Muscle layer of duodenum (tissue), 2 donors: ENCODE data around the gene SYNPO.

Source experiments
- H3K27ac ChIP-seq: one replicate; pipeline ENCODE4 v1.7.0; 2013; ENCODE audit warnings: mild to moderate bottlenecking, low read length
- H3K27me3 ChIP-seq: one replicate; pipeline ENCODE4 v1.7.0; 2013; ENCODE audit warnings: low read depth, mild to moderate bottlenecking, control low read depth, low read length
- H3K36me3 ChIP-seq, 2 donors: one replicate each; pipeline ENCODE4 v1.7.0; 2013; ENCODE audit warnings: low read length in 2 of 2, control low read depth in 1 of 2, mild to moderate bottlenecking in 1 of 2; ENCODE audit not compliant: insufficient read depth in 2 of 2, control insufficient read depth in 1 of 2
- H3K4me1 ChIP-seq, 2 donors: one replicate each; pipeline ENCODE4 v1.7.0; 2013; ENCODE audit warnings: low read length in 2 of 2, mild to moderate bottlenecking in 2 of 2, control low read depth in 1 of 2, moderate library complexity in 1 of 2; ENCODE audit not compliant: insufficient read depth in 2 of 2, control insufficient read depth in 1 of 2
- H3K4me3 ChIP-seq, 2 donors: one replicate each; pipeline ENCODE4 v1.7.0; 2013; ENCODE audit warnings: low read length in 2 of 2, low read depth in 1 of 2, mild to moderate bottlenecking in 1 of 2
- H3K9me3 ChIP-seq, 2 donors: one replicate each; pipeline ENCODE4 v1.7.0; 2013; ENCODE audit warnings: low read length in 2 of 2, control low read depth in 1 of 2, mild to moderate bottlenecking in 1 of 2; ENCODE audit not compliant: control insufficient read depth in 1 of 2
- donor health status: healthy.

The SYNPO gene

DNA sequence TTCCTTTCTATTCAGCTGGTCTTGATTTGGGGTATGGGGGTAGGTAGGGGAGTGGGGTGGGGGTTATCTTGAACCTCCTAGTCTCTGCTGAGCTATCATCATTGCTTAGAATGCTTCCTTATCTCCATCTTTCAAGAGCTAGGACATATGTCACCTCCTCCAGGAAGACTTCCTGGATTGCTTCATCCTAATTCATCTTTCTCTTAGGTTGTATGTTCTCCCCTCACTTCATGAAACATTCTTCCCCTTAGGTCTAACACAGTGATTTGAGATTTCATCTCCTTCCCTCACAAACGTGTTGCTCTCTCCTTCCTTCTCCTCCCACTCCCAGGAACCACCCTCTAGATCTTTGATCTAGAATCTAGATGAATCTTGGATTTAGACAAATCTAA is 2.4 kb upstream of the SYNPO start:
- Histone ChIP-seq H3K36me3 (no peaks in the 10 kb centered on the region), H3K27ac (peak overlapping the region; percentile 62), H3K4me3 (no peak overlapping the region), H3K27me3 (no peaks in the 10 kb centered on the region), H3K4me1 (peaks cover 38 to 64% of the 10 kb centered on the region in 2 donors), H3K9me3 (no peaks in the 10 kb centered on the region)

DNA sequence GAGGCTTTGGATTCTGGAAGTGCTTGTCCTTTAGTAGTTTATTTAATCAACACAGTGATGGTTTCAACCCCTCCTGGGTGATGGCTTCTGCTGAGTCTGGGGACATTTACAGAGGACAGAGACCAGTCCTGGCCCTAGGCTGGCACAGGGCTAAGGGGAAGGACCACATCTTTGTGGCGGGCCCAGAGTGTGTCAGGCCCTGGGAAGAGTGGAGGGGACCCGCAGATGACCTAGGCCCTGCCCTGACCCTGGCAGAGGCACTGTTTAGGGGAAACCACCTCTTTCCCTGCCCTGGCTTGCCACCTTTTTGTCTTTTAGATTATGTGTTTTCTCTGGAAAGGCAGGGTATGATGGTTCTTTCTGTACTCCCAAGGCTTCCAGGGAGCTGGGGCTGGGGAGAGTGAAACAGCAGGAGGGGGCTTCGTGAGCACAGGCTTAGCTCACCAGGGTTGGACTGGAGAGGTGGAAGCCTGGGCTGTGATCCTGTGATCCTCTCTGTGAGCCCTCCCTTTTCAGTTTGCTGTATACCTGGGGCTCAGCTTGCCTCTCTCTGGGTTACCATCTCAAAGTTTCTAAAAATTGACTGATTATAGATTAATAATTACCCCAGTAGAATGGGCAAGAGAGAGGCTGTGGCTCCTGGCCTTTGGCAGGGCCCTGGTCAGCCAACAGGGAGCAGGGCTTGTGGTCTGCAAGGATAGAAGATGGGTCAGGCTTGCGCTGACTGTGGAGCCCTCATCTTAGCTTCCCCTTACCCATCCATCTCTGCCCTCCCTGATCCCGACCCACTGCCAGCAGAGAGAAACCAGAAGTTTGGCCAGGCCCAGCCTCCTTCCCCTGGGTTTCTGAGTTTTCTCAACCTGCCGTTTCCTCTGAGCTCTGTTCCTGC is 1.7 kb upstream of the SYNPO start:
- no peaks in the 10 kb centered on the region for H3K9me3 ChIP-seq
- H3K4me1 ChIP-seq, result peaks cover 39 to 69% of the 10 kb centered on the region in 2 donors
- no peaks in the 10 kb centered on the region for H3K36me3 ChIP-seq
- no peaks in the 10 kb centered on the region for H3K27me3 ChIP-seq
- H3K4me3 ChIP-seq, result no peak overlapping the region
- H3K27ac ChIP-seq, result peak overlapping the region; percentile 62

DNA sequence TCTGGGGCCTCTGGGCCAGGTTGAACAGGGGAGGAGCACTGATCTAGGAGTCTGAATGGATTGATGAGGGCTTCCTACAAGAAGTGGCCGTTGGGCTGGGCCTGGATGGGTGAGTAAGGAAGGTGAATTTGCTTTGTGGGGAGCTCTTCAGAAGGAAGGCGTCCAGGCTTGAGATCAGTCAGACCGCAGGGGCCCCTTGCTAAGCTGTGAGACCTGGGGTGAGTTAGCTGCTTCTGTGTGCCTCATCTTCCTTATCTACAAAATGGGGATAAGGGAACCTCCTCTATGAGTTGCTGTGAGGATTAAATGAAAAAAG is 1.1 kb upstream of the SYNPO start:
- Histone ChIP-seq H3K36me3 (no peaks in the 10 kb centered on the region), H3K27me3 (no peaks in the 10 kb centered on the region), H3K9me3 (no peaks in the 10 kb centered on the region), H3K4me3 (no peak overlapping the region), H3K27ac (peak overlapping the region; percentile 62), H3K4me1 (peaks cover 40 to 74% of the 10 kb centered on the region in 2 donors)

DNA sequence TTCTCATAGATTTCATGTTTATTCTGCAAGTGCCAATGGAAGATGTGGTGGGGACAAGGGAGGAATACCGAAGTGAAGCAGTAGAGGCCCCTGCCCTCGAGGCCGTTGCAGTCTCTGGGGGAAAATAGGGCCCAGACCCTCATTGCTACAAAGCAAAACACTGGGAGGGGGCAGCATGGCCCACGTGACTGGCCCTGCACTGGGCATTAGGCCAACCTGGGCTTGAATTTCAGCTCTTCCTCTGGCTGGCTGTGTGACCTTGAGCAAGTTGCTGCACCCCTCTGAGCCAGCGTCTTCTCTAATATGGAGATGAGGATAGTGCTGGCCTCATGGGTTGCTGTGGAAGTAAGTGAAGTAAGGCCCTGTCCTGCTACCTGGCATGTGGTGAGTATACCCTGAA is 709 bp upstream of the SYNPO start:
- H3K9me3 ChIP-seq, result no peaks in the 10 kb centered on the region
- peaks cover 44 to 78% of the 10 kb centered on the region in 2 donors for H3K4me1 ChIP-seq
- peak overlapping the region; percentile 62 for H3K27ac ChIP-seq
- H3K4me3 ChIP-seq, result no peak overlapping the region
- H3K27me3 ChIP-seq, result no peaks in the 10 kb centered on the region
- H3K36me3 ChIP-seq, result no peaks in the 10 kb centered on the region

DNA sequence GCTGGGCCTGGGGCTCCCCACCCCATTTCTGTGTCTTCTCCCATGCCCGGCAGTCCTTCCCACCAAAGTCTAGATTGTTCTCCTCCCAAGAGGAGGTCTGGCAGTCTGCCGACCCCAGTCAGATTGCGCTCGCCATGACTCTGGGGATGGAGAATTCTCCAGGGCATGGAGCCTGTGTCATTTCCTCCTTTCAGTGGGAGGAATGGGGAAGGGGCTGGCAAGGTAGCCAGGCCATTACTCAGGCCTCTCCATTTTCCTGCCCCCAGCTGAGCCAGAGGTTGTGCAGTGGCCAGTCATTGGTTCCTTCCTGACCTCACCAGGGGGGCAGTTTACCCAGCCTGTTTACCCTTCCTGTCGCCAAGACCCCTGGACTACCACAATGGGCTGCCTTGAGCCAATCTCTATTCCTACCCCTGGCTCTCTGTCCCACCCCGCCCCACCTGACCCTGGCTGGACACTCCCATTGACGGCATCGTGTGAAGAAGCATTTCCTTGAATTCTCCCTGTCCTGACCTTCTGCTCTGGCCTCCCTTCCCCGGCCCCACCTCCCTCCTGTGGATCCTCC is 628 bp downstream of the SYNPO start:
- no peaks in the 10 kb centered on the region for H3K9me3 ChIP-seq
- no peaks in the 10 kb centered on the region for H3K27me3 ChIP-seq
- peaks cover 51 to 82% of the 10 kb centered on the region in 2 donors for H3K4me1 ChIP-seq
- peak overlapping the region; percentile 1 to 42 for H3K4me3 ChIP-seq
- H3K27ac ChIP-seq, result peak overlapping the region; percentile 62
- no peaks in the 10 kb centered on the region for H3K36me3 ChIP-seq

DNA sequence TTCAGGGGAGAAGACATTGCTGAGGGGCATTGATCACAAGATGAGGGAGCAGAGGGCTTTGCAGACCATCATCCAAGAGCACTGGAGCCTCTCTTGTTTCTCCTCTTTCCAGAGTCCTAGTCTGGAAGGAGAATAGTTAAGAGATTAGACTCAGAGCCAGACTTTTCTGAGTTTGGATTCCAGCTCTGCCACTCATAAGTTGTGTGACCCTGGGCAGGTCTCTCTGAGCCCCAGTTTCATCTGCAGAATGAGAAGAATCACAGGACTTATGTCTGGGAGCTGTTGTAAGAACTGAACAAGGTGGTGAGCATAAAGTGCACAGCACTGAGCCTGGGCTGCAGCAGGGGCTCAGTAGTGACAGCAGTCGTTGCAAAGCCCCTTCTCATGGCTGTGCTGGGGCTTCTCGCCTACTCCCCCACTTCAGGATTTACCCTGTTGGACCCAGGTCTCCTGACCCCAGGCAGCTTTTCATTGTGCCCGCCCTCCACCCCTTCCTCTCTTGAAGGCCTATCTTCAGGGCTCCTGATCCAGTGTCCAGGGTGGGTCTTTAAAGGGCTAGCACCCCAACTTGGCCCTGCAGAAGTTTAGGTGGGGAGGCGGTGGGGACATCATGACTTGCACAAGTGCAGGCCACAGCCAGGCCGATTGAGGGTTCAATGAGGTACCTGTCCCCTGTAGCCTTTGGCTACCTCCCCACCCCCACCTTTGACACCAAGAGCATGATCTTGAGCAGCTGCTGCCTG is 1.5 kb downstream of the SYNPO start:
- no peaks in the 10 kb centered on the region for H3K9me3 ChIP-seq
- H3K4me1 ChIP-seq, result peaks cover 44 to 75% of the 10 kb centered on the region in 2 donors
- H3K4me3 ChIP-seq, result peak overlapping the region; percentile 1 to 15
- no peaks in the 10 kb centered on the region for H3K36me3 ChIP-seq
- H3K27me3 ChIP-seq, result no peaks in the 10 kb centered on the region
- peak overlapping the region; percentile 62 for H3K27ac ChIP-seq

DNA sequence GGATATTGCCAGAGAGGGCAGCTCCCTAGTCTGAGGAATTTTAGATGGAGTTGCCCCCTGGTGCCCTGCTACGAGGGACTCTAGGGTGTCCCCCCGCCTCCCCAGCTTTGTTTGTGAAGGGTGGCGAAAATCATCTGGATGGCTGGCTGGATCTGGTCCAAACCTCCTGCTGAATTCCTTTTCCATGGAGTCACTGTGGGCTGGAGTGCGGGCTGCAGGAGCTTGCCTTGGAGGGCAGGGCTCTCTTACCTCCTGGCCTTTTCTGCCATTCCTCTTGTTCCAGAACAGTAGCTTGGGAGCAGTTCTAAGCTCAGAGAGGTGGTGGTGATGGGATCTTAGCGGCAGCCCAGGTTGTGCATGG is 2.1 kb downstream of the SYNPO start:
- H3K36me3 ChIP-seq, result no peaks in the 10 kb centered on the region
- peaks cover 46 to 70% of the 10 kb centered on the region in 2 donors for H3K4me1 ChIP-seq
- no peaks in the 10 kb centered on the region for H3K9me3 ChIP-seq
- peak overlapping the region; percentile 1 to 15 for H3K4me3 ChIP-seq
- H3K27me3 ChIP-seq, result no peaks in the 10 kb centered on the region
- peak overlapping the region; percentile 62 for H3K27ac ChIP-seq

DNA sequence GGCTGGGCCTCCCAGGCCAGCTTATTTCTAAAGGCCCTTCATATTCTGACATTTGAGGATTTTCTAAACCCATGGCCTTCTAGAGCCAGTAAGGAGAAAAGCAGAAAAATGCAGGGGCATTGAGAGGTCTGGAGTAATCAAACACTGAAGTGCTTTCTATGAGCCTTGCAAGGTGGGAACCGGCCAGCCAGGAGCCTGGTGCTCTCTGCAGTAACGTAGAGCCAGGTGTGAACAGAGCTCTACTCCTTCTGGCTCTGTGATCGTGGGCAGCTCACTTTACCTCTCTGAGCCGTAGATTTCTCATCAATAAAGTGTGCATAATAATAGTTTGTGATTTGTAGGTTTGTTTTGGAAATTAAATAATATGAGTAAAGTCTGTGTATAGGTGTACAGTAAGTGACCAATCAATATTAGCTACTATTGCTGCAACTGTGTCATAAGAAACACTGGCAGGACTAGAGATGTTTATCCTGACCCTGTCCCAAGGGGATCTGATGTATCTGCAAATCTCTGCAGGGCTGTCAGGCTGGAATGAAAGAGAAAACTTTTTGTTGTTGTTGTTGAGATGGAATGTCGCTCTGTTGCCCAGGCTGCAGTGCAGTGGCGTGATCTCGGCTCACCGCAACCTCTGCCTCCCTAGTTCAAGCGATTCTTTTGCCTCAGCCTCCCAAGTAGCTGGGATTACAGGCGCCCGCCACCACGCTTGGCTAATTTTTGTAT is 2.7 kb downstream of the SYNPO start:
- H3K4me1 ChIP-seq, result peaks cover 50 to 67% of the 10 kb centered on the region in 2 donors
- H3K27me3 ChIP-seq, result no peaks in the 10 kb centered on the region
- H3K27ac ChIP-seq, result peak overlapping the region; percentile 62
- peak overlapping the region in 1 of 2 donors; percentile 15 for H3K4me3 ChIP-seq
- no peaks in the 10 kb centered on the region for H3K9me3 ChIP-seq
- H3K36me3 ChIP-seq, result peaks cover 2 to 3% of the 10 kb centered on the region in 2 donors

DNA sequence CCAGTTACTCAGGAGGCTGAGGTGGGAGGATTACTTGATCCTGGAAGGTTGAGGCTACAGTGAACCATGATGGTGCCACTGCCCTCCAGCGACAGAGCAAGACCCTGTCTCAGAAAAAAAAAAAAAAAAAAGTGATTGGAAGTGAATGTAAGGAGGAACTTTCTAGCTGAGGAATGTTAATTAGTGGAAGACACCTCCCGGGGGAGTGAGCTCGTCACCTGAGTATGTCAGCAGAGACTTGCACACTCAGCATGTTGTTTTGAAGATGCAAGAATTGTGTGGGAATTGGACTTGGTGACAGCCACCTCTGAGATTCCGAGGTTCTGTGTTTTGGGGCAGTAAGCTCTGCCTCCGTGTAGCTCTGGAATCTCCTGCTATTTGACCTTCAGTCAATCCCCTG is 3.6 kb downstream of the SYNPO start:
- peak overlapping the region; percentile 46 for H3K27ac ChIP-seq
- H3K36me3 ChIP-seq, result peaks cover 8 to 12% of the 10 kb centered on the region in 2 donors
- peaks cover 50 to 70% of the 10 kb centered on the region in 2 donors for H3K4me1 ChIP-seq
- H3K4me3 ChIP-seq, result no peak overlapping the region
- H3K27me3 ChIP-seq, result no peaks in the 10 kb centered on the region
- H3K9me3 ChIP-seq, result no peaks in the 10 kb centered on the region

DNA sequence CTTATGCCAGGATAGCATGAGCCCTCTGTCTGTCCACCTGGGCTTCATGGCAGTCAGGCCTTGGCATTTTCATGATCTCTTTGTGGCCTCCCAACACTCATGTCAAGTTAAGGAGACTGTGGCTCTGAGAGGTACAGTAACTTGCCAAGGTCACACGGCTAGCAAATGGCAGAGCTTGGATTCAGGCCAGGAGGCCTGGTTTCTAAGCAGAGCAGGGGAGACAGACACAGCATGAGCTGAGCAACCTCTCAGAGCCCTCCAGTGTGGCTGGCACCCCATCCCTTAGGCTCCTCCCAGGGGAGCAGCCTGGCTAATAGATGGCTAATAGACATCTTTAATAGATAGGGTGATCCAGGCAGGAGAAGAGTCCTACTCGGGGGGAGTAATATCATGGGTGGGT is 4.1 kb downstream of the SYNPO start:
- Histone ChIP-seq H3K27ac (peak overlapping the region; percentile 46), H3K4me1 (peaks cover 50 to 66% of the 10 kb centered on the region in 2 donors), H3K9me3 (no peaks in the 10 kb centered on the region), H3K4me3 (no peak overlapping the region), H3K36me3 (peaks cover 8 to 16% of the 10 kb centered on the region in 2 donors), H3K27me3 (no peaks in the 10 kb centered on the region)
